ENCODE measurements around the gene FHOD3. TPM values are rescaled to one million over a fixed set of nuclear protein-coding genes. Genes with fewer than 3 reads are reported as not detected.

FHOD3 gene
- total and polyA plus RNA-seq, 2 of the 8 experiments (the other 6 are each of a cell fraction or from before 2014, with no cell fraction given) = 9.7 to 10.5 TPM

DNA sequence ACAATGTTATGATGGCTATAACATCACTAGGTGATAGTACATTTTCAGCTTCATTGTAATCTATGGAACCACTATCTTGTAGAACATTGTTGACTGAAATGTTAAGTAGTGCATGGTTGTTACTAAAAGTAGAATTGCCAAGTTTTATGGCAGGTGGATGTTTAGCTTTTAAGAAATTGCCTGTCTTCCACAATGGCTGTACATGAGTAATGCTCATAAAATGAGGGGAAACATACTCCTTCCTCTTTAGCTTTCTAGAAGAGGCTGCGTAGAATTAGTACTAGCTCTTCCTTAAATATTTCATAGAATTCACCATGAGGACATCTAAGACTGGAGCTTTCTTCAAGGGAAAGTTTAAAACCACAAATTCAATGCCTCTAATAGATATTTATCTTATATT is 370.3 kb downstream of the FHOD3 start (continued):
- TF ChIP-seq, protein P1, sequence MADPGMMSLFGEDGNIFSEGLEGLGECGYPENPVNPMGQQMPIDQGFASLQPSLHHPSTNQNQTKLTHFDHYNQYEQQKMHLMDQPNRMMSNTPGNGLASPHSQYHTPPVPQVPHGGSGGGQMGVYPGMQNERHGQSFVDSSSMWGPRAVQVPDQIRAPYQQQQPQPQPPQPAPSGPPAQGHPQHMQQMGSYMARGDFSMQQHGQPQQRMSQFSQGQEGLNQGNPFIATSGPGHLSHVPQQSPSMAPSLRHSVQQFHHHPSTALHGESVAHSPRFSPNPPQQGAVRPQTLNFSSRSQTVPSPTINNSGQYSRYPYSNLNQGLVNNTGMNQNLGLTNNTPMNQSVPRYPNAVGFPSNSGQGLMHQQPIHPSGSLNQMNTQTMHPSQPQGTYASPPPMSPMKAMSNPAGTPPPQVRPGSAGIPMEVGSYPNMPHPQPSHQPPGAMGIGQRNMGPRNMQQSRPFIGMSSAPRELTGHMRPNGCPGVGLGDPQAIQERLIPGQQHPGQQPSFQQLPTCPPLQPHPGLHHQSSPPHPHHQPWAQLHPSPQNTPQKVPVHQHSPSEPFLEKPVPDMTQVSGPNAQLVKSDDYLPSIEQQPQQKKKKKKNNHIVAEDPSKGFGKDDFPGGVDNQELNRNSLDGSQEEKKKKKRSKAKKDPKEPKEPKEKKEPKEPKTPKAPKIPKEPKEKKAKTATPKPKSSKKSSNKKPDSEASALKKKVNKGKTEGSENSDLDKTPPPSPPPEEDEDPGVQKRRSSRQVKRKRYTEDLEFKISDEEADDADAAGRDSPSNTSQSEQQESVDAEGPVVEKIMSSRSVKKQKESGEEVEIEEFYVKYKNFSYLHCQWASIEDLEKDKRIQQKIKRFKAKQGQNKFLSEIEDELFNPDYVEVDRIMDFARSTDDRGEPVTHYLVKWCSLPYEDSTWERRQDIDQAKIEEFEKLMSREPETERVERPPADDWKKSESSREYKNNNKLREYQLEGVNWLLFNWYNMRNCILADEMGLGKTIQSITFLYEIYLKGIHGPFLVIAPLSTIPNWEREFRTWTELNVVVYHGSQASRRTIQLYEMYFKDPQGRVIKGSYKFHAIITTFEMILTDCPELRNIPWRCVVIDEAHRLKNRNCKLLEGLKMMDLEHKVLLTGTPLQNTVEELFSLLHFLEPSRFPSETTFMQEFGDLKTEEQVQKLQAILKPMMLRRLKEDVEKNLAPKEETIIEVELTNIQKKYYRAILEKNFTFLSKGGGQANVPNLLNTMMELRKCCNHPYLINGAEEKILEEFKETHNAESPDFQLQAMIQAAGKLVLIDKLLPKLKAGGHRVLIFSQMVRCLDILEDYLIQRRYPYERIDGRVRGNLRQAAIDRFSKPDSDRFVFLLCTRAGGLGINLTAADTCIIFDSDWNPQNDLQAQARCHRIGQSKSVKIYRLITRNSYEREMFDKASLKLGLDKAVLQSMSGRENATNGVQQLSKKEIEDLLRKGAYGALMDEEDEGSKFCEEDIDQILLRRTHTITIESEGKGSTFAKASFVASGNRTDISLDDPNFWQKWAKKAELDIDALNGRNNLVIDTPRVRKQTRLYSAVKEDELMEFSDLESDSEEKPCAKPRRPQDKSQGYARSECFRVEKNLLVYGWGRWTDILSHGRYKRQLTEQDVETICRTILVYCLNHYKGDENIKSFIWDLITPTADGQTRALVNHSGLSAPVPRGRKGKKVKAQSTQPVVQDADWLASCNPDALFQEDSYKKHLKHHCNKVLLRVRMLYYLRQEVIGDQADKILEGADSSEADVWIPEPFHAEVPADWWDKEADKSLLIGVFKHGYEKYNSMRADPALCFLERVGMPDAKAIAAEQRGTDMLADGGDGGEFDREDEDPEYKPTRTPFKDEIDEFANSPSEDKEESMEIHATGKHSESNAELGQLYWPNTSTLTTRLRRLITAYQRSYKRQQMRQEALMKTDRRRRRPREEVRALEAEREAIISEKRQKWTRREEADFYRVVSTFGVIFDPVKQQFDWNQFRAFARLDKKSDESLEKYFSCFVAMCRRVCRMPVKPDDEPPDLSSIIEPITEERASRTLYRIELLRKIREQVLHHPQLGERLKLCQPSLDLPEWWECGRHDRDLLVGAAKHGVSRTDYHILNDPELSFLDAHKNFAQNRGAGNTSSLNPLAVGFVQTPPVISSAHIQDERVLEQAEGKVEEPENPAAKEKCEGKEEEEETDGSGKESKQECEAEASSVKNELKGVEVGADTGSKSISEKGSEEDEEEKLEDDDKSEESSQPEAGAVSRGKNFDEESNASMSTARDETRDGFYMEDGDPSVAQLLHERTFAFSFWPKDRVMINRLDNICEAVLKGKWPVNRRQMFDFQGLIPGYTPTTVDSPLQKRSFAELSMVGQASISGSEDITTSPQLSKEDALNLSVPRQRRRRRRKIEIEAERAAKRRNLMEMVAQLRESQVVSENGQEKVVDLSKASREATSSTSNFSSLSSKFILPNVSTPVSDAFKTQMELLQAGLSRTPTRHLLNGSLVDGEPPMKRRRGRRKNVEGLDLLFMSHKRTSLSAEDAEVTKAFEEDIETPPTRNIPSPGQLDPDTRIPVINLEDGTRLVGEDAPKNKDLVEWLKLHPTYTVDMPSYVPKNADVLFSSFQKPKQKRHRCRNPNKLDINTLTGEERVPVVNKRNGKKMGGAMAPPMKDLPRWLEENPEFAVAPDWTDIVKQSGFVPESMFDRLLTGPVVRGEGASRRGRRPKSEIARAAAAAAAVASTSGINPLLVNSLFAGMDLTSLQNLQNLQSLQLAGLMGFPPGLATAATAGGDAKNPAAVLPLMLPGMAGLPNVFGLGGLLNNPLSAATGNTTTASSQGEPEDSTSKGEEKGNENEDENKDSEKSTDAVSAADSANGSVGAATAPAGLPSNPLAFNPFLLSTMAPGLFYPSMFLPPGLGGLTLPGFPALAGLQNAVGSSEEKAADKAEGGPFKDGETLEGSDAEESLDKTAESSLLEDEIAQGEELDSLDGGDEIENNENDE (IDR thresholded peaks at IDR 0.05; ENCODE audit: insufficient replicate concordance, low read length) = no peak
- TF ChIP-seq HDAC6 (IDR thresholded peaks at IDR 0.05; ENCODE audit: low read depth, low read length) (no peak), RFX5 (IDR thresholded peaks at IDR 0.05; ENCODE audit: borderline replicate concordance, low read depth, low read length) (no peak), CBX5 (IDR thresholded peaks at IDR 0.05; ENCODE audit: low read depth, low read length) (no peak), SIN3A (conservative IDR thresholded peaks at IDR 0.05 in 1 of 2, IDR thresholded peaks at IDR 0.05 in 1 of 2; ENCODE audit: low read depth in 1 of 2, low read length in 2 of 2) (no peak), EGR1 (IDR thresholded peaks at IDR 0.05; ENCODE audit: borderline replicate concordance, low read depth, low read length) (no peak), JUND (IDR thresholded peaks at IDR 0.05; ENCODE audit: low read length) (no peak), SUZ12 (IDR thresholded peaks at IDR 0.05; ENCODE audit: low read length) (no peak)
